Activated CD8-positive, alpha-beta memory T cell treated with anti-CD3 and anti-CD28 coated beads, Interleukin-2, amount 50 U/mL, for 1 hour (primary cell): Measurements from ENCODE around the gene STAT5A.
A peak's percentile ranks its signal among the peaks of the same experiment; 100 is the strongest.
"Not testable (repeated sequence)": the region's sequence is repeated elsewhere in the genome, so short reads cannot be mapped to it uniquely, and the experiment has no call there.

Source experiments
- DNase-seq: peaks from one replicate; pipeline ENCODE4 v3.0.0-alpha.2; 2020; ENCODE audit errors: extremely low read depth

STAT5A gene

DNA sequence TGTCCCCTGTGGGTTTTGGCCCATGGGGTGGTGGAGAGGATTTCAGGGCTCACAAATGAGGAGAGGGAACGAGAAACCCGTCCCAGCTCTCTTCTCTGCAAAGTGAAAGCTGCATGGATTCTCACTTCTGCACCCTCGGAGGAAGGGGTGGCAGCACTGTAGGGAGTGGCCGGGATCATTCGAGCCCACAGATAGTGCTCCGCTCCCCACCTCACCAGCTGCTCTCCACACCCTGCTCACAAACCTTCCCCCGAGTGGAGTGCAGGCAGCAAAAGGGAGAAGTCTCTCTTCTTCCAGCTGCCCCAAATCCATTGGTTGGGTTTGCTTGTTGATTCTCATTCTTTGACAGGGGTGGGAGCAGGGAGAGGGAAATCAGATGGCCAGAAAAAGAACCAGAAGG is 20.1 kb downstream of the STAT5A start:
- DNase-seq = no peak

DNA sequence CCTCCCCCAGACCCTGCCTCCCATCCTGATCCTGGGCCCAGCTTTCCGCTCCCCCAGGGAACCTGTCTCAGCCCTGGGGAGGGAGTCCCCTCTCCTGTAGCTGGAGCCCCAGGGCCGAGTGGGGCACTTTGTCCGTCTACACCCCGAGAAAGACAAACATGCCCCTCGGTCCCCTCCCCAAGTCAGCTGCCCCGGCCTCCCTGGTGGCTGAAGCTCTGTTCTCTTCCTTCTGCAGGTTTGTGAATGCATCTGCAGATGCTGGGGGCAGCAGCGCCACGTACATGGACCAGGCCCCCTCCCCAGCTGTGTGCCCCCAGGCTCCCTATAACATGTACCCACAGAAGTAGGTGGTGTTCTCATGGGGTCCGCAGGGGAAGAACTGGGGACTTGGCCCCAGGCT is 20.8 kb downstream of the STAT5A start:
- DNase-seq = no peak

DNA sequence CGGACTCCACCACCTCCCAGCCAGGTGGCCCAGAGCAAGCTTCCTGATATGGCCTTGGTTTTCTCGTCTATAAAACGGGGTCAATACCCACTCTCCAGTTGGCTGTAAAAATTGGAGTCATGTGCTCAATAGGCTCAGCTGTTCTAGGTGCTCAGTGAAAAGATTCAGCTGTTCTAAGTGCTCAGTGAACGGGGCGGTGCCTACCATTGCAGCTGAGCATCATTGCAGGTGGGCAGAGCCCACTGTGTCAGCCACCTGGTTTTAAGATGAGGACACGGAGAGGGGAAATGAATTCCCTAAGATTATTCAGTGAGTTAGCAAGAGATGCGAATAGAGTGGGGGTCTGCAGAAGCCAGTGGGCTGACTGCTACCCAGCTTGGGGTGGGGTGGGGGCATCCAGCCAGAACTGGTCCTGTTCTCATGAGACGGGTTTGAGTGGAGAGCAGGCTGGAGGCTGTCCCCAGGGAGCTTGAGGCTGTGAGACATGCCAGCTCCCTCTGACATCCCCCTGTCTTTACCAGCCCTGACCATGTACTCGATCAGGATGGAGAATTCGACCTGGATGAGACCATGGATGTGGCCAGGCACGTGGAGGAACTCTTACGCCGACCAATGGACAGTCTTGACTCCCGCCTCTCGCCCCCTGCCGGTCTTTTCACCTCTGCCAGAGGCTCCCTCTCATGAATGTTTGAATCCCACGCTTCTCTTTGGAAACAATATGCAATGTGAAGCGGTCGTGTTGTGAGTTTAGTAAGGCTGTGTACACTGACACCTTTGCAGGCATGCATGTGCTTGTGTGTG is 21.9 kb downstream of the STAT5A start:
- no peak for DNase-seq

DNA sequence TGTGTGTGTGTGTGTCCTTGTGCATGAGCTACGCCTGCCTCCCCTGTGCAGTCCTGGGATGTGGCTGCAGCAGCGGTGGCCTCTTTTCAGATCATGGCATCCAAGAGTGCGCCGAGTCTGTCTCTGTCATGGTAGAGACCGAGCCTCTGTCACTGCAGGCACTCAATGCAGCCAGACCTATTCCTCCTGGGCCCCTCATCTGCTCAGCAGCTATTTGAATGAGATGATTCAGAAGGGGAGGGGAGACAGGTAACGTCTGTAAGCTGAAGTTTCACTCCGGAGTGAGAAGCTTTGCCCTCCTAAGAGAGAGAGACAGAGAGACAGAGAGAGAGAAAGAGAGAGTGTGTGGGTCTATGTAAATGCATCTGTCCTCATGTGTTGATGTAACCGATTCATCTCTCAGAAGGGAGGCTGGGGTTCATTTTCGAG is 22.5 kb downstream of the STAT5A start:
- no peak for DNase-seq

DNA sequence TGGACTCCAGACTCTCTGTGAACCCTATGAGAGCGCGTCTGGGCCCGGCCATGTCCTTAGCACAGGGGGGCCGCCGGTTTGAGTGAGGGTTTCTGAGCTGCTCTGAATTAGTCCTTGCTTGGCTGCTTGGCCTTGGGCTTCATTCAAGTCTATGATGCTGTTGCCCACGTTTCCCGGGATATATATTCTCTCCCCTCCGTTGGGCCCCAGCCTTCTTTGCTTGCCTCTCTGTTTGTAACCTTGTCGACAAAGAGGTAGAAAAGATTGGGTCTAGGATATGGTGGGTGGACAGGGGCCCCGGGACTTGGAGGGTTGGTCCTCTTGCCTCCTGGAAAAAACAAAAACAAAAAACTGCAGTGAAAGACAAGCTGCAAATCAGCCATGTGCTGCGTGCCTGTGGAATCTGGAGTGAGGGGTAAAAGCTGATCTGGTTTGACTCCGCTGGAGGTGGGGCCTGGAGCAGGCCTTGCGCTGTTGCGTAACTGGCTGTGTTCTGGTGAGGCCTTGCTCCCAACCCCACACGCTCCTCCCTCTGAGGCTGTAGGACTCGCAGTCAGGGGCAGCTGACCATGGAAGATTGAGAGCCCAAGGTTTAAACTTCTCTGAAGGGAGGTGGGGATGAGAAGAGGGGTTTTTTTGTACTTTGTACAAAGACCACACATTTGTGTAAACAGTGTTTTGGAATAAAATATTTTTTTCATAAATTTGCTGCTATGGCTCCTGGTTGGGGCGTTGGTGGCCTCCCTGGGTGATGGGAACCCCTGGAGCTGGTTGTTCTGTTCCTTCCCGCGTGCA is 23.1 kb downstream of the STAT5A start:
- no peak for DNase-seq

DNA sequence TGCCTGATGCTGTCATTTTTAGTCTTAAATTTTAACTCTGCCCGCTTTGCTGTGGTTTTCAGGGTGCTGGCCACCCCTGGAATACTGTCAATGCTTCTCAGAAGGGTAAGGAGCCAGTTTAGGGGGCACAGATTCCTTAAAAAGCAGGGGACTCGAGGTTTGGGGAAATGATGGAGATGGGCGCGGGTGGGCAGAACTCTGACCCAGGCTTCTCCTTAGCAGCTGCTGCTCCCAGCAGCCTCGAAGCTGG is 23.7 kb downstream of the STAT5A start:
- DNase-seq = no peak

DNA sequence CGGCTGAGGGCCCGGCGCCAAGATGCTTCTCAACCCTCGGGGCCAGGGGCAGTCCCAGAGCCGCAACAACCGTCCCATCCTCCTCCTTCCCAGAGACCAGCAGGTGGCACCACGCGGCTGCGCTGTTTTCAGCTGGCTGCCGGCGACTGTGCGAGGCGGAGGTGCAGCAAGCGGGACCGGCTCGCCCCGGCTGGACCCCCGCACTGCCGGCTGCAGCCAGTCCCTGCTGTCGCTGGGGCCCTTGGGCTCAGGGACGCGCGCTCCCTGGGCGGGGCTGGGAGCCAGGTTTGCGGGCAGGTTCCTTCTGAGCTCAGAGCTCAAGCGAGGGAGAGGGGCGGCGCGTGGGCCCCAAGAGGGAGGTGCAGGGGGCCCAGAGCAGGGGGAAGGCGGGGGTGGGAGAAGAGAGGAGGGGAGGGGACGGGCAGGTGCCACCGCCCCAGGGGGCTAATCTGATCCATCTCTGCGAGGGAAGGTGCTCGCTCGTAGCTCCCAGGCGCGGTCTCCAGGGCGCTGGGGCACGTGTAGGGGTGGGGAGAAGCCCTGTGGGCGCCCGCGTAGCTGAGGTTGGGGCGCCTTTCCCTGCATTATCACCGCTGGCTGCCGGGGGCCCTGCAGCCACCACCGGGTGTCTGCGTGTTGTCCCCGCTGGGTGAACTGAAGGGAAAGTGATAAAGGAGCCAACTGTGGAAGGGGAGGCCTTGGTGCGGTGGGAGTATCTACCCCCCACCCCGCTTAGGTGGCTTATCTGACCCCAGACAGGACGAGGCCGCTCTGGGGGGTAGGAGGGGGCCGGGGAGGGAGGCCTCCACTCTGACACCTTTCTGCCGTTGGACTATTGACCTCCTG is 24.2 kb downstream of the STAT5A start:
- DNase-seq = no peak

DNA sequence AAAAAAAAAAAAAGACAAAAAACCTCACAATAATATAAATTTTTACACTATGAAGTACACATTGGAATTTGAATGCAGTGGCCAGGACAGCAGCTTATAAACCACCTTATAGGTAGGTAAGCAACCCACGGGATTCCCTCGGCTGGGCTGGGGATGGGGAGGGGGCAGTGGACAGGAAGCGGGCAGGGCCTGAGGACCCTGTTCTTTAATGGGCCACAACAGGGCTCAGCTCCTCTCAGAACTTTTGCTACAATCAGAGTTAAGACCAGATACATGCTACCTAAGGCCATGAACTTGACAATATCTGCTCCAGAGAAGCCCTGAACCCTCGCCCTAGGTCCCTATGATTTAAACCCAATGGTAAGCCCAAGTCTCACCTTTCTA is 25.1 kb downstream of the STAT5A start:
- no peak for DNase-seq

DNA sequence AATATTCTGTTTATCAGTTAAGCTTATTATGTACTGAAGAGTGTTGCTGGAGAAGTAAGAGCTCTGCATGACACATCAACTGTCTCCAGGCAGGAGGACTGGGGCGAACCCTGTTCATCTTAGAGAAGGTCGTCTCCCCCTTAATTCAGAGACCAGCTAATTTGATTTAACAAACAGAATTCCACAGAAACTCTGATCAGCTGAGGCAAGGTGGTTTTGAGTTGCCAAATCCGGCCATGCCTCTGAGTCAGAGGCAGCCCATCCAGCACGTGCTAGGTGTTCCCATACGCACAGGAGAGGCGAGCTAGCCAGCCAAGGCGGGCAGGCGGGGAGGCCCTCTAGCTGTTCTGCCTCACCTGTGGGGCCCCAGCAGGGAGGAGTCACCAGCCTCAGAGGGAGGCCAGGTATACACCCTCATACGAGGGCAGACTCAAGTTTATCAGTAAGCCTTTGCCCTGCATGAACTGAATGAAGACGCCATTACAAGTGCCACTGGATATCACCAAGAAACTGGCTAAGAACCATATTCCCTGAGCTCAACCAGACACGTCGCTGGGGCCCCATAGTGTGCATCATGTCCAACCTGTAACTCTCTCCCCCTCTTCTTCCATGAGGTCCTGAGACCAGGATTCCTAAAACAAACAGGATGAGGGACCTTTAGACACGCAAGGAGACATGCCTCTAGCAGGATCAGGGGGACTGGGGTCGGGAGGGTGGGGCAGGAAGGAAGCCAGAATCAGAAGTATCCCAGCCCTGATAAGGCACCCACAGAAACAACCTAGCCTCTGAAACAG is 25.7 kb downstream of the STAT5A start:
- DNase-seq = no peak

DNA sequence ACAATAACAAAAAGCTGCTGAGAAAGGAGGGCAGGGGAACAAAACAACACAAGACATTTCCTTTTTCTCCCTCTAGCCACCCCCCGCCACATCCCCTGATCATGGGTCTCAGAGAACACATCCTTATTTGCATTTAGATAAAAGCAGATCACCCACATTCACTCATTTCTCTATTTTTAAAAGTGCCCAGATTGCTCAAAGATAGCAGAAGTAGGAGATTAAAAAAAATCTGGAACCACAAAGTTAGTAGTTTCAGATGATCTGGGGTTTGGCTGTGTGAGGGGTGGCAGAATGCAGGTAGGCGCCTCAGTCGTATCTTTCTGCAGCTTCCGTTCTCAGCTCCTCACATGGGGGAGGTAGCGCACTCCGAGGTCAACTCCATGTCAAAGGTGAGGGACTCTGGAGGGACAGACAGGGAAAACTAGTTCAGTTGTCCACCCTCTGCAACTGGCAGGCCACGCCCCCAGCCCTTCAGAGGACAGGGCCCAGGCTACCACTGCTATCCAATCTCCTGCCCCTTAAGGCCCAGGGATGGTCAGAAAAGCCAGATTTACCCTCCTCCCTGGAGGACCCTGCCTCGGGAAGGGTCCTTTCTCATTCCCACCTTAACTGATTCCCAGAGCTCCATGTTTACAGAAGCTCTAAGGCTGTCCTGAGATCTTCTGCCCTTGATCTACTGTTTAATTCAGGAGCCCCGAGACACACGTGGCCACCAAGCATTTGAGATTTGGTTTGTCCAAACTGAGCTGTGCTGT is 27.3 kb downstream of the STAT5A start:
- DNase-seq = no peak

DNA sequence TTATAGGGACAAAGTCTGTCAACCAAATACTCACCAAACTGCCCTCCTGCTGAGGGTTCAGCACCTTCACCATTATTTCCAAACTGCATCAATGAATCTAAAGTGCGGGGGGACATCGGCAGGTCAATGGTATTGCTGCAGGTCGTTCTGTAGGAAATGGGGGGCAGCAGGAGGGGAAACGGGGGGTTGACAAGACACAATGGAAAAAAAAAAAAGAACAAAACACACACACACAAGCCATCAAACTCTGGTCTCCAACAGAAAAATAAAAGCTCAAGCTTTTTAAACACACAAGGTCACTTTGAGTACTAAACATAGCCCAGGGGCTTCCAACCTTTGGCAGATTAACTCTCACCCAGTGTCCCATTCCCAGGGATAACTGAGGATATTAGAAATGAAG is 28.5 kb downstream of the STAT5A start:
- no peak for DNase-seq

DNA sequence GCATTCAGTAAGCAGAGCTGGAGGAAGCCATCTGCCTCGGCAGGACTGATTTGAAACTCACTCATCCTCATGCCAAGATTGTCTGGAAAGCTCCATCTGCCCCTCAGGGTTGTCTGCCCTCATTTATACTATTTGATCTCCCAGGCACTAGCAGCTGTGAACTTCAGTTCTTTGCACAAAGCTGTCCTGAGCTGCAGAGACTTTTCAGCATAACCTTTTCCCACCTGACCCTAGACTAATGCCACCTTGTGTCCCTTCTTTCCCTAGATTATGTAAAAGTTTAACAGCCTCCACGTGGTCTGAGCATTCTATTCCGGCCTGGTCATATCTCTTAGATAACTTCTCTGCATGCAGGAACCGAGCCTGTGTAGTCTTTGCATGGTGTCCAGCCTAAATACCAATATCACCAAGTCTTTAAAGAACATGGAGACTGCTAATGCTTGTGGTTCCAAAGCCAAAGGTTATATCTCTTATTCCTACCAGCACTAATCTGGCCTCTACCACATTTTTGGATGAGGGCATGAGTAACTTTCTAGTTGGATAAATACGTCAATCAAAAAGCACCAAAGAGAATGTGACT is 29.1 kb downstream of the STAT5A start:
- DNase-seq = no peak

DNA sequence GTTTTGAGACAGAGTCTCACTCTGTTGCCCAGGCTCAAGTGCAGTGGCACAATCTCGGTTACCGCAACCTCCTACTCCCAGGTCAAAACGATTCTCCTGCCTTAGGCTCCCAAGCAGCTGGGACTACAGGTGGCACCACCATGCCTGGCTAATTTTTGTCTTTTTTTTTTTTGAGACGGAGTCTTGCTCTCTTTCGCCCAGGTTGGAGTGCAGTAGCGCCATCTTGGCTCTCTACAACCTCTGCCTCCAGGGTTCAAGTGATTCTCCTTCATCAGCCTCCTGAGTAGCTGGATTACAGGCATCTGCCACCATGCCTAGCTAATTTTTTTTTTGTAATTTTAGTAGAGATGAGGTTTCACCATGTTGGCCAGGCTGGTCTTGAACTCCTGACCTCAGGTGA is 29.7 kb downstream of the STAT5A start:
- DNase-seq = not testable (repeated sequence)

DNA sequence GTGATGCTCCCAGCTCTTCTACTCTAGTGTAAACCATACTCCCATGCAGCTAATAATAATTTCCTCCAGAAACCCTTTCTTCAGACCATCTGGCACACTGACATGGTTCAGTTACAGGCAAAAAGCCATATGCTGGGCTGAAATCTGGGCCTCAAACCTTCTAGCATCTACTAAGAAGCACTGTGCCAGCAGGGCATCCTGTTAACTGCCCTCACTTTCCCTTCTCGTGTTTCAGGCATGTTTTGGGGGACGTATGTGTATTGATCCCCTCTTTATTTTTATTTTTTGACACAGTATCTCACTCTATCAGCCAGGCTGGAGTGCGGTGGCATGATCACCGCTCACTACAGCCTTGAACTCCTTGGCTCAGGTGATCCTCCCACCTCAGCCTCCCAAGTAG is 33.3 kb downstream of the STAT5A start:
- DNase-seq = no peak

DNA sequence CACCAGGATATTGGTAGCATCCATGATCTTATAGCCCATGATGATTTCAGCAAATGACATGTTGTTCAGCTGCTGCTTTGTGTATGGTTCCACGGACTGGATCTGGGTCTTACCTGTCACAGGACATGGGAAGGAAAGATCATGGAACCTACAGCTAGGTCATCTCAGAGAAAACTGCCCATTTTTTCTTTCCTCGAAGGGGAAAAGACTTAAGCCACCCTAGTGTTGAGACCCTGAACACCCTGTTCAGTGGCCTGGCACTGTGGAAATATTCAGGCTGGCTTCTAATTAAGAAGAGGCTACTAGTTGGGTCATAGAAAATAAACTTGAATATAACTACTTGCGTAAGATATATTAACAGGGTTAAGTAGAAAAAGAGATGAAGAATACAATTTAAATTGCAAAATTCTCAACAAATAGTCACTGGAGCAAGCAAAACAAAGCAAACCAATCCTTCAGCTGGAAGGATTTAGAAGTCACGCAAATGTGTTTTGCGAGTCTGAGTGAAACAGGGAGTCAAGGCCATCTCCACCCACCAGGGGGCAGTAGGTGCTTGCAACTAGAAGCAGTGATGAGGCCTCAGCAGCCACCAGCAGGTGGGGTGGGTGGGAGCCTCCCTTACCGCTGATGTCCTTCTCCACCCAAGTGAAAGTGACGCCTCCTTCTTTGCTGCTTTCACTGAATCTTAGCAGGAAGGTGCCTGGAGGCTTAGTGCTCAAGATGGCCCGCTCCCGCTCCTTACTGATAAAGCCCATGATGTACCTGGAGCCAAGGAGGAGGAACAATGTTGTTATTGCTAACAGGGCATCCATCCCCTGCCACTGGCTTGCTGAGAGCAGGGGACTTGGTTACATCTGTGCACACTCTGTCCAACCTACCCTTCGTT is 34.3 kb downstream of the STAT5A start:
- DNase-seq = peak; percentile 93

DNA sequence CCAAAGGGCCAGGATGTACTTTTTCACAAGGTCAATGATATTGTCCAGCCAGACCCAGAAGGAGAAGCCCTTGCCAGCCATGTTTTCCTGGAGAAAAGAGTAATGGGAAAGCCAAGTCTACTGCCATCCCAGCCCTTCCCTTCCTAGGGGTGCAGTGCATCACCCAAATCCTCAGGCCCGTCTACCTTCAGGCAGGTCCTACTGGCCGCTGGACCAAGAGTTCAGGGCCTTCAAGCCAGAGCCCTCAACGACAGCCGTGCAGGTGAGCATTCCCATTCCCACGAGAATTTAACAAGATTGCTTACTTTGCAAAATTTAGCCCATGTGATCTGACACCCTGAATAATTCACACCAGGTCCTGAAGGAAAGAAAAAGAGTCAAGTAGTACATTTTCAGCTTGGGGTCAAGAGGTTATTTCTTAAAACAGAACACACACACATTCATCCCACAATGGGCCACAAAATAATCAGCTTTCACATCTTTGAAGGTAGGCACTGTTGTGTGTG is 35.0 kb downstream of the STAT5A start:
- no peak for DNase-seq

DNA sequence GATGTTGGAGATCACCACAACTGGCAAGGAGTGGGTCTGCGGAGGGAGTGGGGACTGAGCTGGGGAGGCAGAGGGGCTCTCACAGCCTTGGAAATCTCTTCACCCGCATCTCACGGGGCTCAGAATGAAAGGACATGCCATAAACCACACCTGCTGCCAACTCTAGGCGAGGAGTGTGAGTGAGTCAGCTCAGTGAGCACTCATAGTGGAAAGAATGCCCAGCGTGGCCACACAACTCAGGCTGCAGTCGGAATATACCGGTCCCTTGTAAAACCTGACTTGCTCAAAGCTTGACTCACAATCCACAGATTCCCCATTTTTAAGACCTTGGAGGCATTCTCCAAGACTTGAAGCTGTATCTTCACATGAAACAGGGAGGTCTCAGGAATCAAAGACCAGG is 36.7 kb downstream of the STAT5A start:
- DNase-seq = no peak

DNA sequence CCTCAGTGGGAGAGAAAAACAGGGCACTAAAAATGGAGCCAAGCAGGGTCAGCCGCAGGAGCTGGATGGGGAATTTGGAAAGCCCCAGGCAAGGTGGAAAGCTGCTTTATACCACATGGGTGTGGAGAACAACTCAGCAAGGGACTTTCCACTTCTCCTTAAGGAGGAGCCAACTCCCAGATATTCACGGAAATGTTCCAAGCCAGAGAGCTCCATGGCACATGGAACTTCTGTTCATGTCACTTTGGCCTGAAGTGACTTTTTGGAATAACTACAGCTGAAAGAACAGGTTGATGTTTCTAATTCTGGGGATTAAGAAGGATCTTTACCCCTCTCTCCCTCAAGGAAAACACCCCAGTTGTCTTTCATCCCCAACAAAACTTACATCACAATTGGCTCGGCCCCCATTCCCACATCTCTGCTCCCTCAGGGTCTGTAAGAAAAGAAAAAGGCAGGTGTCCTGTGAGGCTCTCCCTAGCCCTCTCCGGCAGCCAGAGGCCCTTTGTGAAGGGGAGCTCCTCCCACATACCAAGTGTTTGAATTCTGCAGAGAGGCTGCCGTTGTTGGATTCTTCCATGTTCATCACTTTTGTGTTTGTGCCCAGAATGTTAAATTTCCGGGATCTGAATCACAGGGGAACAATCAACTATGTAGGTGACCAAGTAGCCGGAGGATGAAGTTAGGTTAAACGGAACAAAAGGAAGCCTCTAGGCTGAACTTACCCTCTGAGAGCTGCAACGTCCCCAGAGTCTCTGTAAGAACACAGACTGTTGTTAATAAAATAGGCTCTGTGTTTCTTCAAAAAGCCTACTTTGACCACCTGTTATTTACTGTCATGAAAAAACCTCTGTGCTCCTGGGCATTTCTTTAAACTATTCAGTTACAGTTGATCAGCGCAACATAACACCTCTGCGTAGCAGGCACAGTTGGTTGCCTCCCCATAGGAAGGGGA is 41.0 kb downstream of the STAT5A start:
- no peak for DNase-seq
